GM23338 (cell line): Measurements from ENCODE around the gene TLDC2. TPM values are rescaled to one million over a fixed set of nuclear protein-coding genes. Genes with fewer than 3 reads are reported as not detected.

Experiments used
- ATAC-seq: fragments of 200-7000 bp; cut with Tn5 transposase; 3 replicates; pipeline ENCODE4 v1.9.1; 2020
- DNase-seq: peaks from one replicate; pipeline ENCODE4 v3.0.0-alpha.2; 2015; ENCODE audit warnings: low spot score
- H2AFZ ChIP-seq: fragments of 200-600 bp; sonication (generic); 2 replicates; pipeline ENCODE4 v1.8.0; 2016; ENCODE audit warnings: antibody characterized with exemption, mild to moderate bottlenecking, moderate library complexity
- H3F3A ChIP-seq: fragments of 200-600 bp; sonication (generic); replicated peaks from 2 replicates; pipeline ENCODE4 v1.8.0; 2017; ENCODE audit warnings: antibody characterized with exemption, mixed run types, low read depth
- H3K27ac ChIP-seq: fragments of 200-600 bp; sonication (generic); 2 replicates; pipeline ENCODE4 v1.6.1; 2016; ENCODE audit warnings: low read depth
- H3K27me3 ChIP-seq: fragments of 200-600 bp; sonication (generic); 2 replicates; pipeline ENCODE4 v1.8.0; 2016; ENCODE audit warnings: mild to moderate bottlenecking, mixed run types, moderate library complexity; ENCODE audit not compliant: insufficient read depth
- H3K36me3 ChIP-seq: fragments of 200-600 bp; sonication (generic); 2 replicates; pipeline ENCODE4 v1.8.0; 2016; ENCODE audit warnings: mild to moderate bottlenecking; ENCODE audit not compliant: insufficient read depth
- H3K4me1 ChIP-seq: fragments of 200-600 bp; sonication (generic); 2 replicates; pipeline ENCODE4 v1.8.0; 2016; ENCODE audit warnings: mild to moderate bottlenecking, moderate library complexity; ENCODE audit not compliant: insufficient read depth
- H3K4me2 ChIP-seq: fragments of 200-600 bp; sonication (generic); 2 replicates; pipeline ENCODE4 v1.7.1; 2017; ENCODE audit warnings: mixed run types
- H3K4me3 ChIP-seq: fragments of 200-600 bp; sonication (generic); 2 replicates; pipeline ENCODE4 v1.6.1; 2016; ENCODE audit warnings: mixed run types
- H3K79me2 ChIP-seq: fragments of 200-600 bp; sonication (generic); replicated peaks from 2 replicates; pipeline ENCODE4 v1.8.0; 2017; ENCODE audit warnings: mild to moderate bottlenecking; ENCODE audit not compliant: insufficient read depth
- H3K9me2 ChIP-seq: fragments of 200-600 bp; sonication (generic); 2 replicates; pipeline ENCODE4 v1.8.0; 2017; ENCODE audit not compliant: insufficient read depth
- H4K20me1 ChIP-seq: fragments of 200-600 bp; sonication (generic); replicated peaks from 2 replicates; pipeline ENCODE4 v1.8.0; 2017; ENCODE audit warnings: mild to moderate bottlenecking; ENCODE audit not compliant: insufficient read depth
- H3K27ac Mint-ChIP-seq: 2 replicates; pipeline ENCODE4 v1.8.0; 2020; ENCODE audit warnings: inconsistent platforms, mild to moderate bottlenecking, moderate library complexity, mixed read lengths
- H3K27me3 Mint-ChIP-seq: 3 replicates; pipeline ENCODE4 v1.8.0; 2022; ENCODE audit warnings: low read depth, mild to moderate bottlenecking, moderate library complexity, mixed read lengths, inconsistent platforms; ENCODE audit not compliant: insufficient read depth, poor library complexity
- H3K36me3 Mint-ChIP-seq: 3 replicates; pipeline ENCODE4 v1.8.0; 2021; ENCODE audit warnings: low read depth, mild to moderate bottlenecking, inconsistent platforms, moderate library complexity, mixed read lengths
- H3K4me1 Mint-ChIP-seq: 3 replicates; pipeline ENCODE4 v1.8.0; 2020; ENCODE audit warnings: mild to moderate bottlenecking, inconsistent platforms, mixed read lengths
- H3K4me3 Mint-ChIP-seq: 3 replicates; pipeline ENCODE4 v1.8.0; 2021; ENCODE audit warnings: moderate library complexity, mild to moderate bottlenecking, inconsistent platforms, mixed read lengths
- H3K9me3 Mint-ChIP-seq: 3 replicates; pipeline ENCODE4 v1.8.0; 2020; ENCODE audit warnings: moderate library complexity, mild to moderate bottlenecking, inconsistent platforms, mixed read lengths
- CREB1 ChIP-seq: fragments of 250-450 bp; sonication (Bioruptor Pico); IDR thresholded peaks from 2 replicates; pipeline ENCODE4 v1.5.0; 2020; ENCODE audit warnings: low read depth, mild to moderate bottlenecking, moderate library complexity
- EZH2 ChIP-seq: fragments of 200-600 bp; sonication (generic); IDR thresholded peaks from one replicate; pipeline ENCODE4 v1.8.0; 2017; ENCODE audit warnings: antibody characterized with exemption, mild to moderate bottlenecking, low read depth; ENCODE audit not compliant: unreplicated experiment
- EZH2phosphoT487 ChIP-seq: fragments of 200-600 bp; sonication (generic); IDR thresholded peaks from one replicate; pipeline ENCODE4 v1.8.1; 2018; ENCODE audit warnings: antibody characterized with exemption; ENCODE audit not compliant: unreplicated experiment
- JUNB ChIP-seq: IDR thresholded peaks from one replicate; pipeline ENCODE4 v1.6.1; 2016; ENCODE audit warnings: antibody characterized with exemption; ENCODE audit not compliant: unreplicated experiment
- NANOG ChIP-seq: IDR thresholded peaks from 2 replicates; pipeline ENCODE4 v1.6.1; 2016; ENCODE audit warnings: antibody characterized with exemption, borderline replicate concordance
- POLR2AphosphoS5 ChIP-seq: IDR thresholded peaks from 2 replicates; pipeline ENCODE4 v1.6.1; 2016; ENCODE audit warnings: antibody characterized with exemption, low read depth
- STAT1 ChIP-seq: IDR thresholded peaks from one replicate; pipeline ENCODE4 v1.6.1; 2016; ENCODE audit warnings: antibody characterized with exemption; ENCODE audit not compliant: unreplicated experiment
- ZNF114 ChIP-seq: fragments of 250-450 bp; sonication (Bioruptor Pico); IDR thresholded peaks from 2 replicates; pipeline ENCODE4 v1.5.0; 2020; ENCODE audit warnings: mild to moderate bottlenecking, moderate library complexity
- ZNF331 ChIP-seq: fragments of 250-450 bp; sonication (Bioruptor Pico); IDR thresholded peaks from 2 replicates; pipeline ENCODE4 v1.5.0; 2020; ENCODE audit warnings: low read depth, mild to moderate bottlenecking, moderate library complexity
- polyA plus RNA-seq: library from polyadenylated mRNA; unstranded; fragments of >200 nt; fragmentation: Nextera tagmentation; extraction: Ambion mirVana; gene quantifications from 2 replicates; pipeline ENCODE4 v1.2.1, GENCODE V29; 2016
- total RNA-seq: library from RNA; depleted of rRNA; stranded (reverse); fragments of >200 nt; shearing (Covaris generic); gene quantifications from 2 replicates; pipeline ENCODE4 v1.2.3, GENCODE V29; 2014
- TF ChIP-seq, protein P1 (sequence below): IDR thresholded peaks from 2 replicates; pipeline ENCODE4 v1.6.1; 2016; ENCODE audit warnings: antibody characterized with exemption
- TF ChIP-seq, protein P2 (sequence below): fragments of 250-450 bp; sonication (Bioruptor Pico); IDR thresholded peaks from 2 replicates; pipeline ENCODE4 v1.5.0; 2020; ENCODE audit warnings: mild to moderate bottlenecking, moderate library complexity
- TF ChIP-seq, protein P3 (sequence below), 2 experiments: fragments of 200-600 bp in 1 of 2; sonication (generic) in 1 of 2; conservative IDR thresholded peaks; 2 replicates each; pipeline versions ENCODE4 v1.5.1 to v1.6.1; 2016 to 2017; ENCODE audit warnings: antibody characterized with exemption in 2 of 2, low read depth in 2 of 2, mild to moderate bottlenecking in 2 of 2, moderate library complexity in 1 of 2
- TF ChIP-seq, protein P4 (sequence below): IDR thresholded peaks from one replicate; pipeline ENCODE4 v1.6.1; 2018; ENCODE audit warnings: antibody characterized with exemption; ENCODE audit not compliant: unreplicated experiment

Gene TLDC2
- total and polyA plus RNA-seq, 2 experiments from 2014 or later: 0.16 to 0.38 TPM

DNA sequence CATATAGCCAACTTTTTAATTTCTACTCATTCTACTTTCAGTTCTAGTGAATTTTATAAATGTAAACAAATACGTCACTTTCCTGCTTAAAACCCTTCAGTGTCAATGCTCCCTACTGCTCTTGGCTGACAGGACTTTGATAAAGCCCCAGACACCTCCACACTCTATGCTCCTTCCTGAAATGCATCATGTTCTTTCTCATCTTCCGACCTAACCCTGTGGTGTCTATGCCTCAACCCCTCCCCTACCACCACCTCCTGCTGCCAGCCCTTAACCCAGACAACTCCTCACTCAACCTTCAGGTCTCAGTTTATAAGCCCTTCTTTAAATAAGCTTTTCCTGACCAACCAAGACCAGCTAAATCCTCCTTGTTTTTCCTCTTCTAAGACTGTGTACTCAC, 19.1 kb downstream of the TLDC2 start:
- ATAC-seq (no peak), DNase-seq (no peak)
- TF ChIP-seq, protein P1, sequence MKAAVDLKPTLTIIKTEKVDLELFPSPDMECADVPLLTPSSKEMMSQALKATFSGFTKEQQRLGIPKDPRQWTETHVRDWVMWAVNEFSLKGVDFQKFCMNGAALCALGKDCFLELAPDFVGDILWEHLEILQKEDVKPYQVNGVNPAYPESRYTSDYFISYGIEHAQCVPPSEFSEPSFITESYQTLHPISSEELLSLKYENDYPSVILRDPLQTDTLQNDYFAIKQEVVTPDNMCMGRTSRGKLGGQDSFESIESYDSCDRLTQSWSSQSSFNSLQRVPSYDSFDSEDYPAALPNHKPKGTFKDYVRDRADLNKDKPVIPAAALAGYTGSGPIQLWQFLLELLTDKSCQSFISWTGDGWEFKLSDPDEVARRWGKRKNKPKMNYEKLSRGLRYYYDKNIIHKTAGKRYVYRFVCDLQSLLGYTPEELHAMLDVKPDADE: no peak
- TF ChIP-seq JUNB: no peak
- no peak for TF ChIP-seq STAT1
- no peak for TF ChIP-seq ZNF114 (CRISPR knock-in tag)
- no peak for TF ChIP-seq EZH2phosphoT487
- TF ChIP-seq ZNF331 (CRISPR knock-in tag): no peak
- TF ChIP-seq, protein P2, sequence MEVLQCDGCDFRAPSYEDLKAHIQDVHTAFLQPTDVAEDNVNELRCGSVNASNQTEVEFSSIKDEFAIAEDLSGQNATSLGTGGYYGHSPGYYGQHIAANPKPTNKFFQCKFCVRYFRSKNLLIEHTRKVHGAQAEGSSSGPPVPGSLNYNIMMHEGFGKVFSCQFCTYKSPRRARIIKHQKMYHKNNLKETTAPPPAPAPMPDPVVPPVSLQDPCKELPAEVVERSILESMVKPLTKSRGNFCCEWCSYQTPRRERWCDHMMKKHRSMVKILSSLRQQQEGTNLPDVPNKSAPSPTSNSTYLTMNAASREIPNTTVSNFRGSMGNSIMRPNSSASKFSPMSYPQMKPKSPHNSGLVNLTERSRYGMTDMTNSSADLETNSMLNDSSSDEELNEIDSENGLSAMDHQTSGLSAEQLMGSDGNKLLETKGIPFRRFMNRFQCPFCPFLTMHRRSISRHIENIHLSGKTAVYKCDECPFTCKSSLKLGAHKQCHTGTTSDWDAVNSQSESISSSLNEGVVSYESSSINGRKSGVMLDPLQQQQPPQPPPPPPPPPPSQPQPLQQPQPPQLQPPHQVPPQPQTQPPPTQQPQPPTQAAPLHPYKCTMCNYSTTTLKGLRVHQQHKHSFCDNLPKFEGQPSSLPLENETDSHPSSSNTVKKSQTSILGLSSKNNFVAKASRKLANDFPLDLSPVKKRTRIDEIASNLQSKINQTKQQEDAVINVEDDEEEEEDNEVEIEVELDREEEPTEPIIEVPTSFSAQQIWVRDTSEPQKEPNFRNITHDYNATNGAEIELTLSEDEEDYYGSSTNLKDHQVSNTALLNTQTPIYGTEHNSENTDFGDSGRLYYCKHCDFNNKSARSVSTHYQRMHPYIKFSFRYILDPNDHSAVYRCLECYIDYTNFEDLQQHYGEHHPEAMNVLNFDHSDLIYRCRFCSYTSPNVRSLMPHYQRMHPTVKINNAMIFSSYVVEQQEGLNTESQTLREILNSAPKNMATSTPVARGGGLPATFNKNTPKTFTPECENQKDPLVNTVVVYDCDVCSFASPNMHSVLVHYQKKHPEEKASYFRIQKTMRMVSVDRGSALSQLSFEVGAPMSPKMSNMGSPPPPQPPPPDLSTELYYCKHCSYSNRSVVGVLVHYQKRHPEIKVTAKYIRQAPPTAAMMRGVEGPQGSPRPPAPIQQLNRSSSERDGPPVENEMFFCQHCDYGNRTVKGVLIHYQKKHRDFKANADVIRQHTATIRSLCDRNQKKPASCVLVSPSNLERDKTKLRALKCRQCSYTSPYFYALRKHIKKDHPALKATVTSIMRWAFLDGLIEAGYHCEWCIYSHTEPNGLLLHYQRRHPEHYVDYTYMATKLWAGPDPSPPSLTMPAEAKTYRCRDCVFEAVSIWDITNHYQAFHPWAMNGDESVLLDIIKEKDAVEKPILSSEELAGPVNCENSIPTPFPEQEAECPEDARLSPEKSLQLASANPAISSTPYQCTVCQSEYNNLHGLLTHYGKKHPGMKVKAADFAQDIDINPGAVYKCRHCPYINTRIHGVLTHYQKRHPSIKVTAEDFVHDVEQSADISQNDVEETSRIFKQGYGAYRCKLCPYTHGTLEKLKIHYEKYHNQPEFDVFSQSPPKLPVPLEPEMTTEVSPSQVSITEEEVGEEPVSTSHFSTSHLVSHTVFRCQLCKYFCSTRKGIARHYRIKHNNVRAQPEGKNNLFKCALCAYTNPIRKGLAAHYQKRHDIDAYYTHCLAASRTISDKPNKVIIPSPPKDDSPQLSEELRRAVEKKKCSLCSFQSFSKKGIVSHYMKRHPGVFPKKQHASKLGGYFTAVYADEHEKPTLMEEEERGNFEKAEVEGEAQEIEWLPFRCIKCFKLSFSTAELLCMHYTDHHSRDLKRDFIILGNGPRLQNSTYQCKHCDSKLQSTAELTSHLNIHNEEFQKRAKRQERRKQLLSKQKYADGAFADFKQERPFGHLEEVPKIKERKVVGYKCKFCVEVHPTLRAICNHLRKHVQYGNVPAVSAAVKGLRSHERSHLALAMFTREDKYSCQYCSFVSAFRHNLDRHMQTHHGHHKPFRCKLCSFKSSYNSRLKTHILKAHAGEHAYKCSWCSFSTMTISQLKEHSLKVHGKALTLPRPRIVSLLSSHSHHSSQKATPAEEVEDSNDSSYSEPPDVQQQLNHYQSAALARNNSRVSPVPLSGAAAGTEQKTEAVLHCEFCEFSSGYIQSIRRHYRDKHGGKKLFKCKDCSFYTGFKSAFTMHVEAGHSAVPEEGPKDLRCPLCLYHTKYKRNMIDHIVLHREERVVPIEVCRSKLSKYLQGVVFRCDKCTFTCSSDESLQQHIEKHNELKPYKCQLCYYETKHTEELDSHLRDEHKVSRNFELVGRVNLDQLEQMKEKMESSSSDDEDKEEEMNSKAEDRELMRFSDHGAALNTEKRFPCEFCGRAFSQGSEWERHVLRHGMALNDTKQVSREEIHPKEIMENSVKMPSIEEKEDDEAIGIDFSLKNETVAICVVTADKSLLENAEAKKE (CRISPR knock-in tag): no peak
- TF ChIP-seq, protein P3, sequence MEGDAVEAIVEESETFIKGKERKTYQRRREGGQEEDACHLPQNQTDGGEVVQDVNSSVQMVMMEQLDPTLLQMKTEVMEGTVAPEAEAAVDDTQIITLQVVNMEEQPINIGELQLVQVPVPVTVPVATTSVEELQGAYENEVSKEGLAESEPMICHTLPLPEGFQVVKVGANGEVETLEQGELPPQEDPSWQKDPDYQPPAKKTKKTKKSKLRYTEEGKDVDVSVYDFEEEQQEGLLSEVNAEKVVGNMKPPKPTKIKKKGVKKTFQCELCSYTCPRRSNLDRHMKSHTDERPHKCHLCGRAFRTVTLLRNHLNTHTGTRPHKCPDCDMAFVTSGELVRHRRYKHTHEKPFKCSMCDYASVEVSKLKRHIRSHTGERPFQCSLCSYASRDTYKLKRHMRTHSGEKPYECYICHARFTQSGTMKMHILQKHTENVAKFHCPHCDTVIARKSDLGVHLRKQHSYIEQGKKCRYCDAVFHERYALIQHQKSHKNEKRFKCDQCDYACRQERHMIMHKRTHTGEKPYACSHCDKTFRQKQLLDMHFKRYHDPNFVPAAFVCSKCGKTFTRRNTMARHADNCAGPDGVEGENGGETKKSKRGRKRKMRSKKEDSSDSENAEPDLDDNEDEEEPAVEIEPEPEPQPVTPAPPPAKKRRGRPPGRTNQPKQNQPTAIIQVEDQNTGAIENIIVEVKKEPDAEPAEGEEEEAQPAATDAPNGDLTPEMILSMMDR (conservative IDR thresholded peaks at IDR 0.05; ENCODE audit: low read depth in 2 of 2): no peak
- TF ChIP-seq EZH2: no peak
- TF ChIP-seq, protein P4, sequence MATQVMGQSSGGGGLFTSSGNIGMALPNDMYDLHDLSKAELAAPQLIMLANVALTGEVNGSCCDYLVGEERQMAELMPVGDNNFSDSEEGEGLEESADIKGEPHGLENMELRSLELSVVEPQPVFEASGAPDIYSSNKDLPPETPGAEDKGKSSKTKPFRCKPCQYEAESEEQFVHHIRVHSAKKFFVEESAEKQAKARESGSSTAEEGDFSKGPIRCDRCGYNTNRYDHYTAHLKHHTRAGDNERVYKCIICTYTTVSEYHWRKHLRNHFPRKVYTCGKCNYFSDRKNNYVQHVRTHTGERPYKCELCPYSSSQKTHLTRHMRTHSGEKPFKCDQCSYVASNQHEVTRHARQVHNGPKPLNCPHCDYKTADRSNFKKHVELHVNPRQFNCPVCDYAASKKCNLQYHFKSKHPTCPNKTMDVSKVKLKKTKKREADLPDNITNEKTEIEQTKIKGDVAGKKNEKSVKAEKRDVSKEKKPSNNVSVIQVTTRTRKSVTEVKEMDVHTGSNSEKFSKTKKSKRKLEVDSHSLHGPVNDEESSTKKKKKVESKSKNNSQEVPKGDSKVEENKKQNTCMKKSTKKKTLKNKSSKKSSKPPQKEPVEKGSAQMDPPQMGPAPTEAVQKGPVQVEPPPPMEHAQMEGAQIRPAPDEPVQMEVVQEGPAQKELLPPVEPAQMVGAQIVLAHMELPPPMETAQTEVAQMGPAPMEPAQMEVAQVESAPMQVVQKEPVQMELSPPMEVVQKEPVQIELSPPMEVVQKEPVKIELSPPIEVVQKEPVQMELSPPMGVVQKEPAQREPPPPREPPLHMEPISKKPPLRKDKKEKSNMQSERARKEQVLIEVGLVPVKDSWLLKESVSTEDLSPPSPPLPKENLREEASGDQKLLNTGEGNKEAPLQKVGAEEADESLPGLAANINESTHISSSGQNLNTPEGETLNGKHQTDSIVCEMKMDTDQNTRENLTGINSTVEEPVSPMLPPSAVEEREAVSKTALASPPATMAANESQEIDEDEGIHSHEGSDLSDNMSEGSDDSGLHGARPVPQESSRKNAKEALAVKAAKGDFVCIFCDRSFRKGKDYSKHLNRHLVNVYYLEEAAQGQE: no peak
- TF ChIP-seq POLR2AphosphoS5: no peak
- no peak for TF ChIP-seq CREB1 (CRISPR knock-in tag)
- TF ChIP-seq NANOG: no peak
- no peaks in the 10 kb centered on the region for H3F3A ChIP-seq
- no peak overlapping the region for H2AFZ ChIP-seq
- H3K79me2 ChIP-seq: no peaks in the 10 kb centered on the region
- no peaks in the 10 kb centered on the region for H3K4me1 Mint-ChIP-seq
- H3K27me3 Mint-ChIP-seq: peaks cover 1% of the 10 kb centered on the region
- no peak overlapping the region for H3K4me2 ChIP-seq
- H3K4me3 ChIP-seq: no peak overlapping the region
- no peaks in the 10 kb centered on the region for H3K4me1 ChIP-seq
- H3K4me3 Mint-ChIP-seq: no peak overlapping the region
- H3K27me3 ChIP-seq: no peaks in the 10 kb centered on the region
- H3K27ac ChIP-seq: no peak overlapping the region
- peaks cover 13% of the 10 kb centered on the region for H3K36me3 Mint-ChIP-seq
- H3K36me3 ChIP-seq: peaks cover 4% of the 10 kb centered on the region; the same call in 1 of the 2 replicates
- no peak overlapping the region for H3K27ac Mint-ChIP-seq
- no peaks in the 10 kb centered on the region; the same call in 1 of the 2 replicates for H4K20me1 ChIP-seq
- no peaks in the 10 kb centered on the region for H3K9me3 Mint-ChIP-seq
- no peaks in the 10 kb centered on the region for H3K9me2 ChIP-seq
